HTR-8/SVneo (cell line): ENCODE measurements around the gene TGIF2.
"Not testable (repeated sequence)": the region's sequence is repeated elsewhere in the genome, so short reads cannot be mapped to it uniquely, and the experiment has no call there.

Source experiments
- DNase-seq: peaks from one replicate; pipeline ENCODE4 v3.0.0; 2011; ENCODE audit warnings: low spot score, mixed read lengths; ENCODE audit not compliant: insufficient read length
- FAIRE-seq: peaks from 2 replicates; lab custom pipeline; 2011; peaks lifted over from hg19 to GRCh38; lab: Jason Lieb, UNC

The TGIF2 gene

GRCh38 chr20:36607586-36608387, 34.4 kb downstream of the TGIF2 start:
- DNase-seq (no peak), FAIRE-seq (peak; percentile 60)

DNA sequence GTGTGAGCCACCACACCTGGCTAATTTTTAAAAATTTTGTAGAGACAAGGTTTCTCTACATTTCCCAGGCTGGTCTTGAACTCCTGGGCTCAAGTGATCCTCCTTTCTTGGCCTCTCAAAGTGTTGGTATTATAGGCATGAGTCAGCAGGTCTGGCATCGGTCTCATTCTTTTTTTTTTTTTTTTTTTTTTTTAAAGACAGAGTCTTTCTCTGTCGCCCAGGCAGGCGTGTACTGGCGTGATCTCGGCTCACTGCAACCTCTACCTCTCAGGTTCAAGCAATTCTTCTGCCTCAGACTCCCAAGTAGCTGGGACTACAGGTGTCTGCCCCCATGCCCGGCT, 35.0 kb downstream of the TGIF2 start:
- not testable (repeated sequence) for FAIRE-seq, DNase-seq

DNA sequence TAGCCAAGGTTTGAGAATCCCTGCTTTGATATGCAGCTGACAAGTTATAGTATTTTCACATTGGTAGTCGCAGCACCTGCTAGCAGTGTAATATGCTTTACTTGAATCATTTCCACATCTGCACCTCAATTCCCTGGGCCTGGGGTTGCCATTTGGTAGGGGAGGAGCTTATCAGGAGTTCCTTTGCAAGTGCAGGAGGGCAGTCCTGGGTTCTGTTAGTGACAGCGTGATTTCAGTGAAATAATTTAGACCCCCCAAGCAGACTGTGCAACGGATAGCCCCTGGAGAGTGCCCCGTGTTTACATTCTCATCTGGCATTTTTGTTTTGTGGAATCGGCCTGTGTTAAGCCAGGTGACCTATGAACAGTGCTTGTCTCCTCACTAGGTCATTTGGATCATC, 38.2 kb downstream of the TGIF2 start:
- DNase-seq (no peak), FAIRE-seq (peak; percentile 40)

DNA sequence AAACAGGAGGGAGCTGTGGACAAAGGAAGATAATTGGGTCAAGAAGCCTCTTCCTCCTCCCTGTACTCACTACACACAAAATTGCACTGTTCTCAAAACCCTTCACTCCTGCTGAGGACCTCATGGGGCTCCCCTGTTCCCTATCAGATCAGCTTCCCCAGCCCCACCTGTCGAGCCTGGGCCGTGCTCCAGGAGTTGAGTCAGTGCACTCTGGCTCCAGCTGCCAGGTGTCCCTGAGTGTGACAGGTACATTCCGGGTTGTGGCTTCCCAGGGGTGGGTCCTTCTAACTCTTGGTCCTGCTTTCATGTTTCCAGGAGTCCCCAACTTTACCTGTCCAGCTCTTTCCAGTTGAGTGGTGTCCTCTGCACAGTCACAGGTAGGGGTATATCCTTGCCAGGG, 40.6 kb downstream of the TGIF2 start:
- FAIRE-seq (no peak), DNase-seq (no peak)

- no peak for DNase-seq
- peak; percentile 51 for FAIRE-seq
These were observed 41.6 kb downstream of the TGIF2 start for GRCh38 chr20:36614781-36615557.

DNA sequence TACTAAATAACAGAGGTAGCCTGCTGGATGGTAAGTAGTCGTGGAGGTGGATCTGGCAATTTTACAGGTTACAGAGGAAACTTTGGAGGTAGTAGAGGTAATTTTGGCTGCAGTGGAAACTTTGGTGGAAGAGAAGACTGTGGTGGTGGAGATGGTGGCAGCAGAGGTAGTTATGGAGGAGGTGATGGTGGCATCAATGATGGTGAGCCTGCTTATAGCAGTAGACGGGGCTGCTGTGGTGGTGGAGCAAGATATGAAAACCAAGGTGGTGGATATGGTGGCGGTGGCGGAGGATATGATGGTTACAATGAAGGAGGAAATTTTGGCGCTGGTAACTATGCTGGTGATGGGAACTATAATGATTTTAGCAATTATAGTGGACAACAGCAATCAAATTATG, 47.5 kb downstream of the TGIF2 start:
- DNase-seq (no peak), FAIRE-seq (no peak)

GRCh38 chr20:36623444-36623843, 50.0 kb downstream of the TGIF2 start:
- DNase-seq, result no peak

GRCh38 chr20:36624068-36624943, 50.9 kb downstream of the TGIF2 start:
- FAIRE-seq, result peak; percentile 80

More at GRCh38 chr20:36623444-36623843, 50.0 kb downstream of the TGIF2 start:
- no peak for FAIRE-seq

DNA sequence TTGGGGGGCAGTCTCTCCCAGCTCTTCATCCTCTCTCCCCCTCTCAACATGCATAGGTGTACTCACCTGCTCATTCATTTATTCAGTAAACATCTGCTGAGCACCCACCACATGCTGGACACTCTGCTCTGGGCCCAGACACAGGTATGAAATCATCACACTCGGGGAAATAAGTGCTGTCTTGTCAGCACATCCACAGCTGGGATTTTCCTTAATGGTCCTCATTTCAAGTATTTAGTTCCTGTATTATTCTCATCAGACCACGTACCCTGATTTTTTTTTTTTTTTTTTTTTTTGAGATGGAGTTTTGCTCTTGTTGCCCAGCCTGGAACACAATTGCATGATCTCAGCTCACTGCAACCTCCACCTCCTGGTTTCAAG, 51.5 kb downstream of the TGIF2 start:
- no peak for DNase-seq
- FAIRE-seq, result no peak

More at GRCh38 chr20:36624068-36624943, 50.9 kb downstream of the TGIF2 start:
- DNase-seq, result no peak

DNA sequence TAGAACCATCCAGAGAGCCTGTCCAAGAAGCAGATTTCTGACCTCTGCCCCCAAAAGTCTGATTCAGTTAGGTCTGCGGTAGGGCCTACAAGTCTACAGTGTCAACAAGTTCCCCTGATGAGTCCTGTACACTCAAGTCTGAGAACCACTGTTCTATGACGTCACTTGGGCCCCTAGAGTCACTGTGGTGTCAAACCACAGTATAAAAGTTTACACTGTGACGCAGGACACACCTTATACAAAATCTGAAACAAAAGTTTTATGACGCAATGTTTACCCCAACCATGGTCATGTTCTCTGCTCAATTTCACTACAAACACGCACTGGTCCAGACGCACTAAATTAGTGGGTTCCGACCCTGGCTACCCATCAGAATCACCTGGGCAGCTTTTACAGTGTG, 54.7 kb downstream of the TGIF2 start:
- no peak for DNase-seq
- peak; percentile 90 for FAIRE-seq

GRCh38 chr20:36629719-36630681, 56.6 kb downstream of the TGIF2 start:
- DNase-seq, result no peak
- no peak for FAIRE-seq

DNA sequence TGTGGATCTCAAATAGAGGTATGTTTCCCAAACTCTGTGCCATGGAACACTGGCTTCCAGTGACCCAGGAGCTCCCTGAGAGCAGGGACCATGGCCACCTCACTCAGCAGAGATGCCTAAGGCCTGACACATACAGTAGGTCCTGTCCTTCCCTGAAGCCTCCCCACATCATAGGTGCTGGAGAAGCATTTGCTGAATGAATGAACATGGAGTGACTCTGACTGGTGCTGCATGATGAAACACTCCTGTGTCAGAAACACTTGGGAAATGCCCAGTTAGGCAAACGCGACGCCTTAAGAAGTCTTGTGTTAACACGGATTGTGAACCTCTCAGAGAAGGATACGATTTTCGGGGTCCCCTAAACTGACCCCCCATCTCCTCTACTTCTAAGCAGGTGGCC, 58.2 kb downstream of the TGIF2 start:
- DNase-seq (no peak), FAIRE-seq (peak; percentile 64)

DNA sequence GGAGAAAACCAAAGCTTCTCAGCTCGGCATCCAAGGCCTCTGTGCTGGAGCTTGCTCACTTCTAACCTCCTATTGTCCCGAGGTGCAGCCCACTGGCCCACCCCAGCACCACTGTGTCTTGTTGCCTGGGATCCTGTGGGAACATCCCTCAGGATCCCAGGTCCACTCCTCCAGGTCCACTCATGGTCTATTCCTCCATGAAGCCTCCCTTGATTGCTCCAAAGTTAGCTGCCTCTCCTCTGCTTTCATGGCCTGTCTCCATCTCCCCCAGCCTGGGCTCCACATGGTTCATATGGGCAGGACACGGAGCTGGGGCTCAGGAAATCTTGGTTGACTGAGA, 58.7 kb downstream of the TGIF2 start:
- FAIRE-seq (no peak), DNase-seq (no peak)

- DNase-seq (no peak), FAIRE-seq (no peak)
These were observed 59.3 kb downstream of the TGIF2 start for GRCh38 chr20:36632487-36633284.

- FAIRE-seq (peak; percentile 84), DNase-seq (no peak)
These were observed 59.9 kb downstream of the TGIF2 start for GRCh38 chr20:36633285-36633772.

DNA sequence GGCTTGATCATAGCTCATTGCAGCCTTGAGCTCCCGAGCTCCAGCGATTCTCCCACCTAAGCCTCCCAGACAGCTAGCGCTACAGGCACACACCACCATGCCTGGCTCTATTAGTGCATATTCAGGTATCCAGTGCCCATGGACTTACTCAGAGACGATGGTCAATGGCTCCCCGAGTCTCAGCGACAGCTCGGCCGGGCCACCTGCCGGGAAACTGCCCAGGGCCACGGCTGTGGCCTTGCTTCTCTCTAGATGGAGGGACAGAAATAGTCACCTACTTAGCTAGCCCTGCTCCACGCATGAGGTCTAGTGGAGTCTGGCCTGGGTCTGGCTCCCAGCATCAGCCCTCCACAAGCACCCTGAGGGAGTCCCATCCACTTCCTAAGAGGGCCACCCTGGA, 60.9 kb downstream of the TGIF2 start:
- DNase-seq, result no peak
- FAIRE-seq, result peak; percentile 66

GRCh38 chr20:36638876-36639400, 65.5 kb downstream of the TGIF2 start:
- not testable (repeated sequence) for FAIRE-seq, DNase-seq

DNA sequence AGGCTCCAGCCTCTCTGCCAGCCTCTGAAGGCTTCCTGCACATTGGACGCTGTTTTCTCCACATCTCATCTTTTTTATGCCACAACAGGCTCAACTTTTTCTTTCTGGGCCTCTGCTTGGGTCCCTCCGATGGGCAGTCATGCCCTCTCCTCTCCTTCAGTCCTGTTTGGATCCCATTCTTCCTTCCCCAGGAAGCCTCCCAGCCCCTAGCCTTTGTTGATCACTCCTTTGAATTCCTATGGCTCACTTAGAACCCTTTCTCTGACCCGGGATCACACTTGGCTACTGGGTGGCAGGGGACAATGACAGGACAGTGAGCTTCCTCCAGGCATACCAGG, 68.1 kb downstream of the TGIF2 start:
- FAIRE-seq, result no peak
- no peak for DNase-seq
